ENCODE results near the gene WIPF1.
A peak's percentile ranks its signal among the peaks of the same experiment; 100 is the strongest.
"Not testable (repeated sequence)": the region's sequence is repeated elsewhere in the genome, so short reads cannot be mapped to it uniquely, and the experiment has no call there.

The WIPF1 gene

DNA sequence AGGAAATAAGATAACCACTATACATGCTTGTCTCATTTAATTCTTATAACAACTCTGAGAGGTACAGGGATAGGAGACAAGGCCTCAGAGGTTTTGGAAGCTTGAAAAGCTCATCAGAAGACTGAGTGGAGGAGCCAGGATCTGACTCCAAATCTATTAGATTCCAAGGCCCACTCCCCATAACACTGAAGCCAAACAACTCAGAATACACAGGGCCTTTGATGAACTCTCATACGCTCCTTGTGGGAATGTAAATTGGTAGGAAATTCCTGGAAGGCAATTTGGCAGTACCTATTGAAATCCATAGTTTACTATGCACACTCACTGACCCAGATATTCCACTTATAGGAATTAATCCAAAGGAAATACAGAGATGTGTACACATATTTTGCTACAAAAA lies 27.9 kb downstream of the WIPF1 start:
- DNase-seq: no peak

DNA sequence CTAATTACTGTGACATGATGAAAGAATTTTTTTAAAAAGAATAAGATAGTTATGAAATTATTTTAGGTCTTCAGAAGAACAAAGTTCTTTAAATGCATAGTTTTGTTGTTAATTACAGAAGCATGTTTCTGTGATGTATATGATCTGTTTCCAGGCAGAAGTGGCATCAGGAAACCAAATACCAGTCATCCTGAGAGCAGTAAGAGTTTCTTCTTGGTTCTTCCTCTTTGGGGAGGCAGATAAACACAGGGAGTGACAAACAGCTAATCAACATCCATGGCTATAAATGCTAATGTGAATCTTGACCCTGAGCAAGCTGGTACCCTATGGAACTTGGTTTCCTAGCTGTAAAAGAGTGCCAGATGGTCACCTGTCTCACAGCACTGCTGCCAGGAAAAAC lies 29.2 kb downstream of the WIPF1 start:
- DNase-seq: no peak

DNA sequence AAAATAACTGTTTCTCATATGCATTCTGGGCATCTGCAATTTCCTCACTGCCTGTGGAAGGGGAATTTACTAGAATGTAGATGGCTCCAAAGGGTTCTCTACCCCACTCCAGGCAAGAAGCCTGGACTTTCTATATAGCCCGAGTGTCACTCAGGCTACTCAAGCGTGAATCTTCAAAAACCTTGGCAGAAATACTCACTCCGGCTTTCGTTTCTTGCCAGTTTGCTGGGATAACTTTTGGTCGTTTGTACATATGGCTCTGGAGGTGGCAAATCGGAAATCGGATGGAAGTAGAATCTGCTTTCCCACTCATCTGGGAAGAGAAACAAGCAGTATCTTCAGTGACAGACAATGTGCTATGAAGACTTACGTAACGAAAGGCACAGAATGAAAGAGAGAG lies 30.7 kb downstream of the WIPF1 start:
- DNase-seq: no peak

DNA sequence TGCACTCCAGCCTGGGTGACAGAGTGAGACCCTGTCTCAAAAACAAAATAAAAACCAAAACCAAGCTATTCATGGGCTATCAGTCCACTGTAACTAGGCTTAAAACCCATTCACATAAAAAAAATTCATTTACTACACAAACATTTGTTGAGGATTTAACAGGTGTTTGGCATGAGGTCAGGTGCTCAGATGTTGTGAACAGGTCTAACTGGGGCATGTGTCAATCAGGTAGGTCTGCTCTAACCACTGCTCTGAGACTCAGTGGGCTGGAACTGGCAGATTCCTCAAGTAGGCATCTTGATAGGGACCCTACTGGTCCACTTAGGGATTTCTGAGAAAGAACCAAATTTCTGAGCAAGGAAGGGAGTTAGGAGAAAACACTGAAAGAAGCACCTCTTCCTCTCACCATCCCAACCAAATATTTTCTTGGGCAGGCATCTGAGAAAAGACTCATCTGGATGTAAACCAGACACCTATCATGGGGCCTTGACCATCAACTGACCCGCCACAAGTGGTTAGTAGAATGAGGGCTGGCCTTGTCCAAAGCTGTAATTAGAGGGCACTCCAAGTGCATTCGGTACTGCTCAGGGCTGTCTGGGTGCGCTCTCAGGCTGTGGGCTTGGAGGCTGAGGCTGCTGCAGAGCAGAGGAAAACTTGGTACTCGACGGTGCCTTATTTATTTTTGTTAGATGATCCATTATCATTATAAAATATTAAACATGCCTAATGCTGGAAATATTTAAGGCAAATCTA lies 33.9 kb downstream of the WIPF1 start:
- no peak for DNase-seq

DNA sequence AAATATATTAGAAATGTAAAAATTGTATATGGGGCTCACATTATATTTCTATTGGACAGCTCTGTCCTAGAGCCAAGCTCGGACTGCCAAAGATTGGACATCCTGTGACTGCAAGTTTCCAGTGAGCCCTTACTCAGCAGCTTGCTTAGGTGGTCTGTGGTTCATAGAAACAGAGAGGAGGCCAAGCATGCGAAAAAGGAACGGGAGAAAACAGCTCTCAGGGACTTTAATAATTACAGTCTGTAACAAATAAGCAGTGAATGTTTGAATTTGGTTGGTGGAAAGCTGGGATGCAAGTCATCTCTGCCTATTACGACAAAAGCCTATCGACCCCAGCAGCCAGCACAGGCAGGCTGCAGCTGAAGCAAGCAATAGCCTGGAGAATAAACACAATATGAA lies 35.6 kb downstream of the WIPF1 start:
- DNase-seq: no peak

DNA sequence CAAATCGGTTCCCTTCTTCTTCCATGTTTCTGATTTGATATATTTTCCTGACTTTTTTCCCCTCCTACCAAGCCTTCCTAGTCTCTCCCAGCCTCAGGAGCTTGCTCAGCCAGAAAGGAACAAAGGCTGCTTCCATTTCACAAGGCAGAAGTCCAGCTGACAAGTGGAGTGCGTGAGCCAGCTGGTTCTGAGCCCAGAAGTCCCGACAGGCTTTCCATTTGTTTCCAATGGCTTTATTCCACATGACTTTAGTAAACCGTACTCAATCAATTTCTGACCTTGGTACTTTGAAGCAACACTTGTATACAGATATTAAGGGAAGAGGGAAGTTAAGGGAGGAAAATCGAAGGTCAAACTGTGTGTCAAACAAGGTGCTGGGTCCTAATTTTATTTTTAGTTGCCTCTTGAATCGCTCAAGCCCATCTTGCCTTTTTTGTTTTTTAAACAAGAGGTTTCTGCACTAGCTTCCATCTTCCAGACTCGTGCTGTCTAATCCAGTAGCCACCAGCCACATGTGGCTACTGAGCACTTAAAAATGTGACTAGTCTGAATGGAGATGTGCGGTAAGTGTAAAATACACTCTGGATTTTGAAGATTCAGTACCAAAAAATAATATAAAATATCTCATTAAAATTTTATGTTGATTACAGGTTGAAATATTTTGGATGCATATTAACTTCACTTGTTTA lies 36.2 kb downstream of the WIPF1 start:
- DNase-seq: no peak

DNA sequence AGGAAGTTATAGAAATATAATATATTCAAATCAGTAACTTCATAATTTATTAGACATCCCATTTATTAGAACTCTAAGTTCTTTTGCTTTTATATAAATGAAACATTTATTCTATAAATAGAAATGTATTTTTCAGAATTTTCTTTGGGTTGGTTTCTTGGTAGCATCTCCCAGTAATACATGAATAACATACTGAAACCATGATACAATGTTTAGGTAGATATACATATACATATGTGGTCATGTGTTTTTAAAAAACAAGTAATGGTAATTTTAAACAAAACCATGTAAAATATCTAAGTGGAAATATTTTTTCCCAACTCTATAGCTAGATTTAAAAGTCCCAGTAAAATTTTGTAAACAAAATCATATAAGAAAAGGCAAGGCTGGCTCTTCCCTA lies 36.9 kb downstream of the WIPF1 start:
- DNase-seq: no peak

DNA sequence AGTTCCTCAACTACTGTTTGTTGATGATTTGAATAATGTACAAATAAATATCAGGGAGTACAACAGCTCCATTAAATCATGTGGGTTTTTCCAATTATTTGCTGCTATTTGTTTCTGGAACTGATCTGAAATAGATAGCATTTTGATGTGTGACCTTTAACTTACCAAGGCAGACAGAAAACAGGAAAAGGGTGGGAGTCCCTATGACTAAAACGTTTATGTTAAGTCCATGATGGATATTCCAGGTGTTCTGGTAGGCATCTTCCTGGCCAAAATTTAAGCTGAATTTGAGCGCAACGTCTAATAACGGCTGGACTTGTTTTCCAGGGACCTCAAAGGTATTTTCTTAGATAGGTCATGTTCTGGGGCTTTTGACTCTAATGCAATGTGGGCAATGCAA lies 41.6 kb downstream of the WIPF1 start:
- no peak for DNase-seq

DNA sequence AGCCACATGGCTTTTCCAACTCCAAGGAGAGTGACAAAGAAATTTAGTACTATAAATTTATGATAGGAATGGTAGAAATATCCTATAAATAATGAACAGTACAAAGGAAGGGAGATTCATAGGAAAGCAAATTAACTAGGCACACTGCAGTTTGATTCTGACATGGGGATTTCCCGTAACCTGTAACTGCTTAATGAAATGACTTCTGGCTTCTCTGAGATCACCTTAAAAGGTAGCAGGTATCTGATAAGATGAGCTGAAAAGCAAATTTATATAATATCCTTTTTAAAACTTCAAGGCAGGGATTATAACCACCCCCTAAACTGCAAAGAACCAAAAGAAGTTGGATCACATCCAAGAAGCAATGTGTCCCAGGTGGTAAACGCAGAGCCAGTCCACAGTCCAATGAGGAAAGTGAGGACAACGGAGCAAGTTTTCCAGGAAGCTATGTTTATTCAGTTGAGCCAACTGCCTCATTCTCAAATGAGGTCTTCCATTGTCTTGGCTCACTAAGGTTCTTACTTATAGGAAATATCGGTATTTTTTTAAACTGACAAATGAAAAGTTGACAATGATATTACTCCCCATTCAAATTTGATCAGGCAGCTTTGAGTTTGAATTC lies 43.0 kb downstream of the WIPF1 start:
- DNase-seq: no peak

DNA sequence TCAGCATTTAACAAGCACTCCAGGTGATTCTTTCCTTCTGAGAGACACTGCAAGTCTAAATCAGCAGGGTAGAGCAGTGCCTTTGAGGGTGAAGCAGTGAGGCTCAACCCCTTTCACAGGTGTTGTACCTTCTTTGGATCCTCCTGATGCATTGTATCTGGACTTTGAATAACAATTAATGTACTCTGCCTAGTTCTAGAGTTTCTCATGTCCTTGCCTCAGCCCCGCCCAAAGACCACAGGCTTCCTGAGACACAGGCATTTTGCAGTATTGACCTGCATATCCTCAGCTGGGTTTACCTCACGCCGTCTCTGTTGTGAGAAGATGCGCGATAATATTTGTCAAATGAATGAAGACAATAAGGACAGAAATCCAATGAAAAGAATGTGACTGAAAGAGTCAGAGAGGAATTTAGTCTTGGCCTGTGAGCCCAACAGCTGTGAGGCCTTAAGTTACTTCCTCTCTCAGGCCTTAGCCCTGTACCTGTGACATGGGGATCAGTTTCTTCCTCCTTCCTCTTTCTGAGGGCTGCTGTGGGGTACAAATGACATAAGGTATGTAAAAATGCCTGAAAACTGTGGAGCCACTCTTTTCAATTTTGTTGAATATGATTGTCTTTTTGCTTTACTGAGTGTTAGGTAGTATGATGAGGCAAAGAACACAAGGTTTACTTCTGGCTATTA lies 43.7 kb downstream of the WIPF1 start:
- no peak for DNase-seq

DNA sequence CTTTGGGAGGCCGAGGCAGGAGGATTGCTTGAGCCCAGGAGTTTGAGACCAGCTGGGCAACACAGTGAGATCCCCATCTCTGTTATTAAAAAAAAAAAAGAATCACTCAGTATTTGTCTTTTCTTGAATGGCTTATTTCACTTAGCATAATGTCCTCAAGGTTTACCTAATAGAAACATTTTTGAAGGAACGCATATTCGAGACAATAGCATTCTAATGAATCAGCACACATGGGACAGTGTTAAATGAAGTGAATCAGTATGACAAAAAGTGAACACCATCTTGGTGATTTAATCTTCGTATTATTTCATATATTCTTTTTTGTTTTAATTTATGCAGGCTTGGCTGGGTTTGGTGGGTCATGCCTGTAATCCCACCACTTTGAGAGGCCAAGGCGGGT lies 44.7 kb downstream of the WIPF1 start:
- DNase-seq: no peak

DNA sequence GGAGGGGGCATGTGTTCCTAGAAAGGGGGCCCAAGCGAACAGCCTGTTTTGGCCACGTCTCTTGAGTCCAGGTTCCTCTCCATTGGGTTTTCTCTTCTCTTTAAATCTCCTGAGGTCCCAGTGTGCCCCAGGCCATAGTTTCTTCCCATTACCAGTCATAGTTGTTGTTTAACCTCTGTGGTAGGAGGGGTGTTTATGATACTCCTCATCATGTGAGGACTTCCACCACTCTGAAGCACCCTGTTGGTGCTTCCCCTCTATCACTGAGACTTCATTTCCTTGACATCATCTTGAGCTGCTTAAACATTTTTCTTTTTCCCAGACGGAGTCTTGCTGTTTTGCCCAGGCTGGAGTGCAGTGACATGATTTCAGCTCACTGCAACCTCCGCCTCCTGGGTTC lies 45.9 kb downstream of the WIPF1 start:
- DNase-seq: no peak

DNA sequence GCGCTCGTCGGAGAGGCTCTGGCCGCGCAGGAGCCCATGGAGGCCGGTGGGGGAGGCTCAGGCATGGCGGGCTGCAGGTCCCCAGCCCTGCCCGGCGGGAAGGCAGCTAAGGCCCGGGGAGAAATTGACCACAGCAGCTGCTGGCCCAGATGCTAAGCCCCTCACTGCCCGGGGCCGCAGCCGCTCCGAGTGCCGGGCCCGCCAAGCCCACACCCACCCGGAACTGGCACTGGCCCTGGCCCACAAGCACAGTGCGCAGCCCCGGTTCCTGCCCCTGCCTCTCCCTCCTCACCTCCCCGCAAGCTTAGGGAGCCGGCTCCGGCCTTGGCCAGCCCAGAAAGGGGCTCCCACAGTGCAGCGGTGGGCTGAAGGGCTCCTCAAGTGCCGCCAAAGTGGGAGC lies 49.0 kb downstream of the WIPF1 start:
- not testable (repeated sequence) for DNase-seq

DNA sequence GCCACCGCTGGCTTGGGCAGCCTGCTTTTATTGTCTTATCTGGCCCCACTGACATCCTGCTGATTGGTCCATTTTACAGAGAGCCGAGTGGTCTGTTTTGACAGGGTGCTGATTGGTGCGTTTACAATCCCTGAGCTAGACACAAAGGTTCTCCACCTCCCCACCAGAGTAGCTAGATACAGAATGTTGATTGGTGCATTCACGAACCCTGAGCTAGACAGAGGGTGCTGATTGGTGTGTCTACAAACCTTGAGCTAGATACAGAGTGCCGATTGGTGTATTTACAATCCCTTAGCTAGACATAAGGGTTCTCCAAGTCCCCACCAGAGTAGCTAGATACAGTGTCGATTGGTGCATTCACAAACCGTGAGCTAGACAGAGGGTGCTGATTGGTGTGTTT lies 49.6 kb downstream of the WIPF1 start:
- DNase-seq: not testable (repeated sequence)

DNA sequence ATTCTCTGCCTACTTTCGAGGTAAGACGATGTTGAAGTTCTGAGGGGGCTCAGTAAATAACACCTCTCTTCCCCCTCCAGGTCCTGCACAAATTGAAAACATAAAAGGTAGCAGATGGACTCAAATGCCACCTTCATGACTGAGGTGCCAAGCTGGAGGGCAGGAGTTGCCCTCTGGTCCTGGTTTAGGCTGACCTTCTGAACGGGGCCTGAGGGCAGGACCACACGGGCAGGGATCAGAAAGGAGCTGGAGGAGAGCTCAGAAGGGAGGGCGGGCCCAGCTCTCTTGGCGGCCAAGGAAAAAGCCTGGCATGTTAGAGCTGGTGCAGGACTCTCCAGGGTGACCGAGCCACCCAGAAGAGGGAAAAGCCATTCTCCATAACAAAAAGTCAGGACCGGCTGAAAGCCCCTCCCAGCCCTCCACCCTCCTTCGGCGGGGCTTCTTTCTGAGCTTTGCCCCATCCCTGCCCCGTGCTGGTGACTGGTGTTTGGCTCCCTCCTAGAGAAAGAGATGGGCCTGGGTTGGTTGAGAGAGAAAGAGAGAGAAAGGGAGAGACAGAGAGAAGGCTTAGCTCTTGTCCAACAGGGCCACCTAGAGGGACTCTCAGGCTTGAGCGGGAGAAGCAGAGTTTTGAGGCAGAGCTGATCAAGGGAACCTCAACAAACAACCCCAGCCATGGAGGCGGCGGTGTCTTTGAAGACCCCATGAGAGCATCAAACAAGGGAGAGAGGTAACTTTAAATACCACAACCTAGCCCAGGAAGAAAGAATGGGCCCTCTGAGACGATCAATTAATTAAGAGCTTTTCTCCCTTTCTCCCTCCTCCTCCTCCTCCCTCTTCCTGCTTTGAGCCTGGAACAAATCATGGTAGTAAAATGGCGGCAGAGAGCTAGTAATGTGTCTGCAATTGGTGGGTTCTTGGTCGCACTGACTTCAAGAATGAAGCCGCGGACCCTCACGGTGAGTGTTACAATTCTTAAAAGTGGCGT lies 50.8 kb downstream of the WIPF1 start:
- peak; percentile 35 for DNase-seq

DNA sequence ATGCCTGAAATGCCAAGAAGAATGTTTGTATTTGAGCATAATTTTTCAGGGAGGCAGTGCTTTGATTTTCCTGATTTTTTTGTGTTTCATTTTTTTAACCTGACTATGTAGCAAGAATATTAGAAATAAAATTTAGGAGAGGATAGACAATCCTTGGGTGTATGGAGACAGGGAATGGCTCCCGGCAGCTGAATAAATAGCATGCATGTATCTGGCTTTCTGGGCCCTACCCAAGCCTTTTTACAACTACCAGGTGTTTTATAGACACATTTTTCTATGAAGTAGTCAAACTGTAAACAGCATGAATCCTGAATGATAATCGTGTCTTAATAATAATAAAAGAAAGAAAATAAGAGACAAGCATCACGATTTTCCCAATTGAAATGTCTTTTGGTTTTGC lies 52.4 kb downstream of the WIPF1 start:
- no peak for DNase-seq

DNA sequence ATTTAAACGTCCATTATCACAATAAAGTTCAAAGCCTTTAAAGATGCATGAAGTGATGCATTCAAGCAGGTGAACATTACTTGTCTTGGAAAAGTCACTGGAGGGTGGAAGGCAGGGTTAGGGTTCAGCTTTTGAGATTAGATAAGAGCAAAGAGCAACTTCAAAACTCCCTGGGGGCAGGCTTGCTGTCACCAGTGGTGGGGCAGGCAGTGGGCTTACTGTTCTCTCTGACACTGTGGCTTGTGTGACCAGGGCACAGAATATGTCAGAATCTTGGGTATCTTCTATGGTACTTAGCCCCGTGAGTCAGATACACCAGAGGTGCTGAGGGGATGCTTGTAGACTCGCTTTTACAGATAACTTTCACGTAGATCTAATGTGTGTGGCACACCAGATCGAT lies 52.8 kb downstream of the WIPF1 start:
- no peak for DNase-seq

DNA sequence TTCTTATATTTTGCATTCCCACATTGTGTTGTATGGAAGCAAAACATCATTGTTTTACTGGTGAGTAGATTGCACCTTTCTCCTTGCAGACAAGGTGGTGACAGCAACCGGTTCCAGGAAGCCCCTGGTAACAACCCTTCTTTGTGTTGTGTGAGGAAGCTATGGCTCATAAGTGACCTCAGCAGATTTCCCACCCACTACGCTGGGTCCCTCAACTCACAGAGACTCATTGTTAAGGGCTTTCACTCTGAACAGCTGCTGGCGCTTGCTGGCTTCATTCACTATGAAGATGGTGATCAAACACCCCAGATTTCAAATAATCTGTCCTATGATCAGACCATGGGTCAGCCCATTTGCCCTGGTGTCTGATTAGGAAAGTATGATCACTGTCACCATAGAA lies 53.4 kb downstream of the WIPF1 start:
- no peak for DNase-seq

DNA sequence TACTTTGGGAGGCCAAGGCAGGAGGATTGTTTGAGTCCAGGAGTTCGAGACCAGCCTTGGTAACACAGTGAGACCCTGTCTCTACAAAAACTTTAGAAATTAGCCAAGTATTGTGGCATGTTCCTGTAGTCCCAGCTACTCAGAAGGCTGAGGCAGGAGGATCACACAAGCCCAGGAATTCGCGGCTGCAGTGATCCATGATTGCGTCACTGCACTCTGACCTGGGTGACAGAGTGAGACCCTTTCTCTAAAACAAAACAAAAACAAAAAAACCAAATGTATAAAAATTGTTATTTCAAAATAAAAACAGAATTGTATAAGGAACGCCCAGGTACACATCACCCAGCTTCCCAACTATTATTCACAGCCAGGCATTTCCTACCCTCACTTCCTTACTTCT lies 56.7 kb downstream of the WIPF1 start:
- no peak for DNase-seq

DNA sequence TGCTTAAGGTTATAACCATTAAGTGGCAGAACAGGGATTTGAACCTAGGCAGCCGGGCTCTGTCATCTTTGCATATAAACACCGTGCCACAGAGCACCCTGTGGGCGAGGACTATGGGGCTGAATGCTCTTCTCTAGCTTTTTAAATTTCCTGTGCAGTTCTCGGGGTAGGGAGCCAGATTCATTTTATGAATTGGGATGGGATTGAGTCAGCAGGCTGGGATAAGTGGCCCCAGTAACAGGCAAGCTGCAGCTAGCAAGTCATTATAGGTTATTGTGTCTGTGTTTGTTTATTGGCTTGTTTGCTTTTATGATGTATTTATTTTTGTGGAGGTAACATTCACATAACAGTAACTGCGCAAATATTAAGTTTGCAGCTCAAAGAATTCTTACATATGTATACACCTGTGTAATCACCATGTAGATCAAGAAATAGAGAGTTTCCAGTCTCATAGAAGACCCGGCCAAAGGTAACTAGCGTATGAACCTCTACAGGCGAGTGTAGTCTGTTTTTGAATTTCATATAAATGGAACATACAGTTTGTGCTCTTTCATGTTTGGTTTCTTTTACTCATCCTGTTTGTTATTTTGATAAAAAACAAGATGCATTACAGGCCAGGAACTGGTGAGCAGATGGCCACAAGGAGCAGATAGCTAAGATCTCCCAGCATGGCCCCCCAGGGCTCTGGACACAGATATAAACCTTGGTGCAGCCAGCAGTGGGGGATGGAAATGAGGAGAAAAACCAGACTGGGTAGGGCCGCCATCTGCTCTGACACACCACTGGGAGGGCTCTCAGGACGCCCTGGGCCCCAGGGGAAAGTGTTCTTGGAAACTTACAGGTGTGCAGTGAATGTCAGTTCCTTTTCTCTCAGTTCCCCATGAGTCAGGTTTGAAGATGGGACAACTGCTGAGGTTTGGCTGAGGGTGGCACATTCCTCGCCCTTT lies 61.6 kb downstream of the WIPF1 start:
- no peak for DNase-seq

DNA sequence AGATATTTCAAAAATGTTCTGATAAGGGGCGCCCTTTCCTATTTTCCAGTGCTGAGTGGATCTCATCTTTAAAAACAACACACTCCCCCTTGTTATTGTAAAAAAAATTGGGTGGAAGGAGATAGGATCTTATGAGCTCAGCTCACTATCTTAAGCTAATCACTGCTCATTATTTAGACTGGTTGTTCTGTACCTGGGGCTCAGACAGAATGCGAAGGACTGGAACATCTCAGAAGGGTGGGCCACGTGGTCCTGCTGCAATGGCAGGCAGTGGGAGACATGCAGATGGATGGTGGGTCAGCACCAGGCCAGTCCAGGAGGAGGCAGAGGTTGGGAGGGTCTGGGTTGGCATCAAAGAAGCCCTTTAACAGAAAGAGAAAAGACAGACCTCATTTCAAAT lies 62.5 kb downstream of the WIPF1 start:
- no peak for DNase-seq
